COLO829 (cell line): Measurements from ENCODE around the gene PFDN4.

Source experiments
- DNase-seq: peaks from one replicate; pipeline ENCODE4 v3.0.0; 2012; ENCODE audit warnings: low spot score

The PFDN4 gene

DNA sequence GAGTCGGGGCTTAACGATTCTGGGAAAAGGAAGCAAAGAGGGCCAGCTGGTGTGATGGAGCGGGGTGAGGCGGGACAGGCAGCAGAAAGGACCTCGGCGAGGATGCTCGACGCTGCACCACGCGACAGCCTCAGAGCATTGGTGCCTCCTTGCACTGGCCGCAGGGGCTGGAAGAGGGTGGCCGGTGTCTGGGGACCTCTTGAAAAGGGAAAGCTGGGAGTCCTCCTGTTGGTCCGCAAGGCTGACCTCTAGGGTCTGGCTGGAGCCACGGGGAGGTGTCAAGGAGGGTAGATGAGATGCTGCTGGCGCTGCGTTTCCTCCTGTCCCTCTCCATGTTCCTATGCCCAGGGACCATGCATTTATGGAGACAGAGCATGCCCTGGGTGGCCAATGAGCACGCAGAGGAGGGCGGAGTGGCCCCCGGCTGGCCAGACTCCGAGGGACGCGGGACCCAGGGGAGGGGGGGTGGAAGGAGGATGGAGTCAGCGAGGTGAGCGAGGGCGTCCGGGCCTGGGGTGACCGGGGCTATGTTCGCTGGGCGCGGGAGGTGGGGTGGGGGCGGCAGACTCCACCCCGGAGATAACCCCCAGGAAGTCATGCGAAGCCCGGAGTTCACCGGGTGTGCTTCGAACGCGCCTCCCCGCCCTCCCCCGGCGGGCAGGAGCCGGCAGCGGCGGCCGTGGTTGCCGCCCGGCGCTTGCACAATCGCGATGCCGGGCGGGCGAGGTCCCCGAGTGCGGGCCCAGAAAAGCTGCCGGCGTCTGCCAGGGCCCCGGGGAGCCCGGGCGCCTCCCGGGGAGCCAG lies 34.0 kb upstream of the PFDN4 start, which contains the start of gene CYP24A1:
CYP24A1 (minus strand) TSS at position 334 of the 804 bp plus-strand sequence. CDS start 407 bp downstream, outside the sequence.
- no peak for DNase-seq

DNA sequence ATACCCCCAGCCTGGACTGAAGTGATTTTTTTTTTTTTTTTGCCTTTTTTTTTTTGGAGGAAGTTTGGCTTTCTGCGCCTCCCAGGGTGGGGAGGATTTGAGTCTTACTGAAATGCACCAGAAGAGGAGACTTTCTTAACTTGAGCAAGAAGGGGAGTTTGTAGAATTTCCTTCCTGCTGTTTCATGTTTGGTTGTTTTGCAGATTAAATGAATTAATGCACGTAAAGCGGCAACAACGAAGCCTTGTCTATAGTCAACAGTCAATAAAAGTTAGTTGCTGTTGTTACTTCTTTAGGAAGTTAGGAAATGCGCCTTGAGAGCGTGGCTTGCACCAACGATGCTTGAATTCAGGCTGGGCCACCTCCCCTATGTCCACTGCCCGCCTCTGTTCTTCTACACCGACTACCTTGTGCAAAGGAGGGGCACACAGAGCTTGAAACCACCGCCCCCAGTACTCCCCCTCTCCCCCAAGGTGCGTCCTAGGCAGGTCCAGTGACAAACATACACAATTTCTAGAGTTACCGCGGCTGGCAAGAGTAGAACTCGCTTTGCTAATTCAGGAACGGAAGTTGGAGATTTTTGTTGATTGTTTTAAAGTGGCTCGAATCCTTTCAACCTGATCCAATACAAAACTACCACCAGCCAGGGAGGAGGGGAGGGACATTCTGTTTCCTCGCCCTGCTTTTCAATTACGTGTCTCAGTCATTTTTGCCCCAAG lies 33.3 kb upstream of the PFDN4 start:
- DNase-seq: no peak

DNA sequence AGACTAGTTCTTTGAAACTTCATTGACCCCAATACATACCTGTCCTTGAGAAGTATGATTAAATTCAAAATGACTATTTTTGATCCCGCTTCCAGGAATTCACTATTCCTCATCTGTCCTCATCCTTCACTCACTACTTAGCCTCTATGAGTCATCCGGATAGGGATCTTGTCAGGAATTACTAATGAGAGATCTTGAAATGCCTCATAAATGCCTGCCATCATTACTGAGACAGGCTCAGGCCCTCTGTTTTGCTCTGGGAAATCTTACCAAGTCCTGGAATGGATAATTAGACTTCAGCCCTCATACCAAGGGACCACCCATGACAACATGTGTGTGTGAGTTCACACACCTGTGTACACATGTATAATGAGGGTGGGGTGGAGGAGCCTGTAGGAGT lies 31.3 kb upstream of the PFDN4 start:
- peak; percentile 83 for DNase-seq

DNA sequence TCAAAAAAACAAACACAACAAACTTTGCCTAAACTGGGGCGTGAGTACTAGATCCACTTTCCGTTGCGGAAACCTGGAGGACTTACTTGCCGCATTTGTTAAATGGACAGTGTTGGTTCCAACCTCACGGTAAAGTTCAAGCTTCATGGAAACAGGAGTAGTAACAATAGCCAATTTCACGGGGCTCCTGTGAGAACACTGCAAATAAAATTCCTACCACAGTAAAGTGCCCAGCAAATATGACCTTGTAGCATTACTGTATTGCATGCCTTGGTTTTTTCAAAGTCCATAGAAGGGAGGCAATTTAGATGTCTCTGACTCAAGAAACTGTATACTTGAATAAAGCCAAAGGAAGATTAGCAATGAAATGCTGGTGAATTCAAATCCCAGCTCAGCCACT lies 30.5 kb upstream of the PFDN4 start:
- no peak for DNase-seq

DNA sequence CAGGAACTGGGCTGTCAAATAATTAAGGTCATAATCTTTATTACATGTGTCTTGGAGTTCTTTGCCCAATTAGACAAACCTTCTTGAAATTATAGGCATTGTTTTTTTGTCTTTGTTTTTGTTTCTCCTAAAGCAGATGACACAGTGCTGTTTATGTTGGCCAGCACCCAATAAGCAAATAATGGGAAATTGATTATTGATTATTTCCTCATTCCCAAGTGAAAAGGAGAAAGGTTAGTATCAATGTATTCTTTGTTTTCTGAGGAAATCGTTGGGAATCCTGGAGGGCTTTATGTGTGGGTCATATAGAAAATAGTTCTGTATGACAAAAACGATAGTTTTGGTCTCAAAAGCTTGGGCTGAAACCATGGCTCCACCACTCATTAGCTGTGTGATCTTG lies 29.6 kb upstream of the PFDN4 start:
- no peak for DNase-seq

DNA sequence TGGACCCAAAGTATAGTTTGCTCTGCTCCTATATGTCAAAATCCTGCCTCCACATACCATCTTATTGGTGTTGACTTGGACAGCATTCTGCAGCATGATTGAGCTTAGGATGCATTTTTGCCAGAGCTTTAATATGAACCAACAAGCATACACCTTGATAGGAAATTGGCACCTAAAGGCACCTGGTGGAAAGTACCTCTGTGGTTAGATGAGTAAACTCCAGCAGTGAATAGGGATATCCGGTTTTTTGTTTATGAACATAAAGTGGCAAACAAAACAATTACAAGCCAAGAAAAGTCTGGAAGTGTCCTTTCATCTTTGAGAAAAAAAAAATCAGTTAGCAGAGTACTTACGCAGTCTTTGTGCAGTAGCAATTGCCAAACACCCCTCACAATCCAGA lies 27.9 kb upstream of the PFDN4 start:
- no peak for DNase-seq

DNA sequence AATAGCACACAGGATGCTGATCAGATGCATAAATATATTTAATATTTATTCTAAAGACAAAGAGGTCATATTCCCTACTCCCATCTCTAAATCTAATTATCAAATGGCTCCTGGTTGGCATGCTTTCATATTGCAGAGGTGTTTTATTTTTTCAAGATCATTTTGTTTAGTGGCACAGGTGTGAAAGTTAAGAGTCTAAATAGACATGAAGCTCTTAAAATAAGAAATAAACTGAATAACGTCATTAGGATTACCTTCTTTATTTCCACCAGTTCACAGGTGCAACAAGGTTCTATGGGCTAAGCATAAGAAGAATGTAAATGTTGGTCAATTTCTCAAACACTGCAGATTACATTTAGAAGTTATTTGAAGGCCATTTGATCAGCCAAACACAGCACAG lies 27.0 kb upstream of the PFDN4 start:
- DNase-seq: no peak

DNA sequence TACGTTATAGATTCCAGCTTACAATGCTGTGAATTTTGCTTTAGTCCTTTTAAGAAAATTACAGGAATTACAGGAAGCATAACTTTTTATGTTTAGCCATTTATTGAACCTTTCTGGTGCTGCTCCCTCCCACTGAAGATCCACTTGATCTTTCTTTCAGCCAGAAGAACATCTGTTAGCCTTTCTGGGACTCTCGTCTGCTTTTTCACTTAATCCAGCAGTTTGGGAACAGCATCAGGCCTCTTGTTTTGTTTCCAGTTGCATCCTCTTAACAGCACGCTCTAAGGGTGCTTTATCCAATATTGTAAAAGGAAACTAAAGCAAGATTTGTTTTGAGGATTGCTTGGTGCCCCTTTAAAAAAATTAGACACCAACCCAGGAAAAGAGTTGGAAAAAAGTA lies 23.8 kb upstream of the PFDN4 start:
- DNase-seq: no peak

DNA sequence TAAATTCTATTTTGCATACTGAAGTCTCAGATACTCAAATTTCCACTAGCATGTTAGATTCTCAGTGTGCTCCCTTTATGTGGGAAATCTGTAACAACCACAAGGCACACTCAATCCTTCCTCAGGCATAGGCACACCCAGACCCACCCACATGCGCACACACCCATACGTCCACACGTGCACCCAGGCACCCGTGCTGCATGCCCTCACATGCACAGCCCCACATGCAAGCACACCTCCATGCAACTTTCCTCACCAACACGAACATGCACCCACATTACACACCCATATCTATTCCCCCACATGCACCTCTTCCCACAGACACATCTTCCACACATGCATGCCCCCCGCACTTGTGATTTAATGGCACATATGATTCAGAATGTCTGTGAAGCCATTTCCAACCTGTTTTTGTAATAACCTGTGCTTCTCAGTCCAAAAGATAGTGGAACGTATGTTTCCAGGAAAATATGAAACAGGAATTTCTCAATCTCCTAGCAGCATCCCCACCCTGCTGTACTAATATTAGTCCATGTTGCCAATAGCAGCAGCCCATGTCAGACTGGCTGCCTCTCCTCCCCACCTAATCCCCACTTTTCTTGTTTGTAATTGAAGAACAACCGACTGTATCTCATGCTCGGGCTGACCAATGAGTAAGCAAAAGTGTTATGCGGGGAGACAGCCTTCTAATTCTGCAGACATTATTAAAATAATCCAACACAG lies 22.8 kb upstream of the PFDN4 start:
- DNase-seq: no peak

DNA sequence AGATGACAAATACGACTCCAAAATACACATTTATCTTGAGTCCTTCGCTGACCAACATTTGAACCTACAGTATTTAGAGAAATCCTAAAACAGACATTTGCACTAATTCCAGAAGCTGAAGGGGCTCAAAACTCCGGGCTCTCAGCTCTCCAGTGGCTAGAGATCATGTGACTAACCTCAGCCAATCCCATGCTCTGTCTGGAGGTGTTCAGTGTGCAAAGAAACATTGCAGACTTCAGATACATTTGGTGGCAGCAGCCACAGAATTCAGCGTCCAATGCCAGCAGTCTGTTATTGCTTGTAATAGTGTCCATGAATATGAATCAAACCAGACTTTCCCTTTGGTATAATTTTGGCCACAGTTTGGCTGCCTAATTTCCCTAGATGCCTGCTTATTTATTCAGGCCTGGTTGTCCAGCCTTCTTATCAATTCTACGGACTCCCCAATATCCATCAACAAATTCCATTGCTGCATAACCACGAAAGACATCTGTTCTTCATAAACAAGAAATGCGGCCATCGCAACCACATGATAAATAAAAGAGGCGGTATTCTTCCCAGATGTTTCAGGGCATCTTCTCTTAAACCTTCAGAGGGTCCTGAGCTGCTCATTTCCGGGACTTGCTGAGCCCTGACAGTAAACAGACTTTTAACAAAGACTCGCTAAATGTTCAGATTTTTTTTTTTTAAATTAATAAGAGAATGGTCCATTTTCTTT lies 19.6 kb upstream of the PFDN4 start:
- no peak for DNase-seq

DNA sequence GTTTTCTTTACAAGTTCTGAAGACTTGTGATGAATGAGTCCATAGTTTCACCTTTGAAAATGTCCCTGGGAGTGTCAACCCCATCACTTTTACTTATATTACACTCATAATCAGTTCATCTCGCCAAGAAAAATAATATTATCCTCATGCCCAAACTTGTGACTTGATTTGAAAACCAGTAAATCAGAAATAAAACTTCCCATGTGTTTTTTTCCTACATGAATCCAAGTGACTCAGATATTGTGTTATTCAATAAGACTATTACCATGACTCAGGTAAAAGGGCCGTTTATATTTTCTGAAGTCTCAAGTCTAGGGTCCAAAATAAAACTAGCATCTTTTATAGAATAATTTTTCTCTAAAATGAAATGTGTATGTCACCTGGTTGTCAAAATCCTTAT lies 18.3 kb upstream of the PFDN4 start:
- DNase-seq: no peak

DNA sequence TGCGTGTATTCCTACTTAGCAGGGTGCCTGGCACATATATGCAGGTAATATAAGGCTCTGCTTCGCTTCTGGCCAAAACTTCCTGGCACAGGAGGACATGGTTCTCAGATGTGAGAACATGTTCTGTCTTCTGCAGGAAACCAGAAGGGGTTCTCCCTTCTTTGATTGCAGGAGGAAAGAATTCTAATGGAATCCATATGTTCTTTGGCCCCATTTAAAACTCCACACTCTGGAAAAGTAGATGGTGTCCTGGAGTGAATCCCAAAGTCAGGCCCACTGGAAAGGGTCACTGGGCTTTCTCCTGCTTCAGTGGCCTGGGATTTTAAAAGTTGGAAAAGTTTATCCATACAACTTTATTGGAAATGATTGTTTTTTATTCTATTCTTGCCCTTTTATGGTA lies 17.7 kb upstream of the PFDN4 start:
- DNase-seq: no peak

DNA sequence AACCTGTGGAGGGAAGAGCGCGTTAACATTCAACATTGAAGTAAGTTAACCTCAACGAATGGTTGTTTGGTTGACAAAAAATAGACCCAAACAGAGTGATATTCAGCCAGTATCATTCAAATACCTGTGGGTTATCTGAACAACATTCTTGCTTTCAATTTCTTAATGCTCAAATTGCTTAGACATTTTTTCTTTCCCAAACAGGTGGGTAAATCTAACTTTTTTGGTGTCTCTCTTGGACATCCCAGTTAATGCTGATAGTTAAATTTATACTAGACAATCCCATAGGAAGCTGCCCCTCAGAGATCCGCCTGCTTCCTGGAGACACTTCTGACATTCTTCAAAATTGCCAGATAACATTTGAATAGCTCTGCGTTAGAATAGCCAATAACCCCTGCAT lies 14.1 kb upstream of the PFDN4 start:
- no peak for DNase-seq

DNA sequence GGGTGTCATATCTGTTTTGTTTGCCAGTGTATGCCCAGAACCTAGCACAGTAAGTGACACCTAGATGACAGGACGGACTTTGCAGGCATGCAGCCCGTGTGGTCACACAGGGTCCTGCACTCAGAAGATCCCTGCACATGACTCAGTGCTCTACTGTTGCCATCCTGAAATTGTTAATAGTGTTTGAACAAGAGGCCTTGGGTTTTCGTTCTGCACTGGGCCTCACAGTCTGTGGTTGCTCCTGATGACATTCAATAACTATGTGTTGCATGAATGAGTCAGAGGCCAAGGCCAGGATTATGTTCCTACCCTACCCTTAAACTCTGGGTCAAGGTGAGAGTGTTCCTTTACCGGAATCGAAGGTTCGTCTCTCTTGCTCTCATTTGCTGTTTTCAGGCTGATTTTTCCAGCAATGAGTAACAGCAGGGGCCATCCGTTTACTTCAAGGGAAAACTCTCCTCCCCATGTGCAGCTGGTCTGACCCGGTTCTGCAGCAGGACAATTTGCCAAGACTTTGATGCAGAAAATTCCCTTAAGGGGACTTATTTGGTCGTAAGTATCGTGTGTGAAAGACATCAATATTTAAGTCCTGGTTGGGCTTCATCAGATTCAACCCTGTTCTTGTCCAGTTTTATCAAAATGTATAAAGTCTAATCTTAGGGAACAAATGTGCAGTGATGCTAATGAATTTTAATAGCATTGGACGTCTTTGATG lies 13.0 kb upstream of the PFDN4 start:
- no peak for DNase-seq

DNA sequence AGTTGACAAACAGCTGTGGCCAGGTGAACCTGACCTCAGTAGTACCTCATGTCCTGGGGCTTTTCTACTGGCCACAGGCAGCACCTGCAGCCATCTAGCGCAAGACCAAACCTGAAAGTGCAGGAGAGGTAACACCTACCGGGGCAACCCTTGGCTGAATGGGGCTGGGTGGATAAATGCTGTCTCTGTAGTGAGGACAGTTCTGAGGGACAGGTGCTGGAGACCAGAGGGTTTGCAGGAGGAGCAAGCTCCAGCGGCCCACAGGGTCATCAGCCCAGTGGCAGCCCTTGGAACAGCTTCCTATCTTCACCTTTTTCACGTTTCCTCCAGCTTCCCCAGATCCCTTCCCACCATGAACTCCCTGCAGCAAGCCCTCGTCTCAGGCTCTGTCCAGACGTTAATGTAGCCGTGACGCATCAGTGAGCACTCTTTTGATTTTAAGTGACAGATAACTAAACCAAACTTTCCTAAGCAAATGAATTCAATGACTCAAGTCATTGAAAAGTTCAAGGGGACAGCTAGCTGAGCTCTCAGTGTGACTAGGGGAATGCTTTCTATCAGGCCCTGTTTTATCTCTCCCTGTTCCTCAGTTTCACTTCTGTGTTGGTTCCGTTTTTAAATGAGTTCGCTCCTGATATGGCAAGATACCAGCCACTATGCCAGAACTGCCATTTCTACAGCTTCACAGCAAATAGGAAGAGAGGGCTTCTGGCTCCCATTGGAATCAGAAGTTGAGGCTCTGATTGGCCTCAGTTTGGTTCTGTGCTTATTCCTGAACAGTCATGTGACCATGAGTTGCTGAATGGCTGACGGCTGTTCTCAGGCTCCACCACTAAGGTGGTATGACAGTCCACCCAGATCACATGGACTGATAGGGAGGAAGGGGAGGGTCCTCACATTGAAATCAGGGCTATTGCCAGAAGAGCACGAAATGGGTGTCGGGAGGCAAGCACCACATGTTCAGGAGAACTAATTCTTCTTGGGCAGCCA lies 12.1 kb upstream of the PFDN4 start:
- no peak for DNase-seq

DNA sequence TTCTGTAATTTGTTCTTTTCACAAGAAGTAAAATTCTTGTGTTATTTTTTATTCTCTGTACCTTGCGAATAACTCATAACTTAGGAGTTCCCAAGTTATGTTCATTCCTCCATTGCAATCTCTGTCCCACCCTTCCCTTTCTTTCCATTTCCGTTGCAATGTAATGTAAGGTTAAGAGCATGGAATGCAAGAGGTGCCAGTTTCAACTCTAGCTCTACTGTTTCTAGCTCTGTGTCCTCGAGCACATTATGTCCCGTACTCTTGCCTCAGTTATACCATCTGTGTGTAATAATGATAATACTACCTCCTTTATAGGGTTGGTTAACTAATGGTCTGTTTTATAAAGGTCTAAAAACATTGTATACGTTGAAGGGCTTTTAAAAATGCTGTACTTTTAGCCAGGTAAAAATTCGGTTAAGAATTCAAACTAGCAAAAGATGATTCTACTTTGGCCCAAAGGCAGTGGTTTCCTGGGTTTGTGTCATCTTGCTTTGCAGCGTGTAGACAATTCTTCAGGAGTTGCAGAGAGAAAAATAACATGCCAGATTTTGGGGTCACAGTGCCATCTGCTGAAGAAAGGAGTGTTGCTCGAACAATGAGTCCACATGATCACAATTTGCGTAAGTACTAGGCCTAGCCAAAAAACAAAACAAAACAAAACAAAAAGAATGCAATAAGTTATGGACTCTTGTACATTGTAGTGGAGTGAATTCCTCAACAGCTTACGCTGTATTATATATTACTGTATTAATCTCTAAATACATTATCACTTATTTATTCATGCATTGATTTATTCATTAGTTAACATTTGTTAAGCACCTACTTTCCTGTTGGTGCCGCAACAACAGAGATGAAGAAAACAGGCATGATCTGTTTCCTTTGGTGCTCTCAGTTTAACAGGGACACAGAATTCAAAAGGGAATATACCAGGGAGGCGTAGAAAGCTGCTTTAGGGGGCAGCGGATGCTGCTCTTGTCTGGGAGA lies 10.0 kb upstream of the PFDN4 start:
- no peak for DNase-seq

DNA sequence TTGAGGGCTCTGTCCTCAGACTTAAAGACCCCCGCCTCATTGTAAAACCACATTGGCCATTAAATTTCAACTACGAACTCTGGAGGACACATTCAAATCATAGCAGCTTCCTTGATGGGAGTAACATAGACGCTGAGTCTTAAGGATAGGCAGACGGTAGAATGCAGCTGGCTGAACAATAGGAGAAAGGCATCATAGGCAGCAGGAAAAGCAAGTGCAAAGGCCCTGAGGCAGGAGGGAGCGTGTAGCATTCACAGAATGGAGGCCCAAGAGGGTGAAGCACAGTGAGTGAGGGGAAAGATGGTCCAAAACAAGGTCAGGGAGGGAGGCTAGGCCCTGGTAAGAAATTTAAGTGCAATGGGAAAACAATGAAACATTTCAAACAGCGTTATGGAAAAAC lies 8.6 kb upstream of the PFDN4 start:
- DNase-seq: no peak

DNA sequence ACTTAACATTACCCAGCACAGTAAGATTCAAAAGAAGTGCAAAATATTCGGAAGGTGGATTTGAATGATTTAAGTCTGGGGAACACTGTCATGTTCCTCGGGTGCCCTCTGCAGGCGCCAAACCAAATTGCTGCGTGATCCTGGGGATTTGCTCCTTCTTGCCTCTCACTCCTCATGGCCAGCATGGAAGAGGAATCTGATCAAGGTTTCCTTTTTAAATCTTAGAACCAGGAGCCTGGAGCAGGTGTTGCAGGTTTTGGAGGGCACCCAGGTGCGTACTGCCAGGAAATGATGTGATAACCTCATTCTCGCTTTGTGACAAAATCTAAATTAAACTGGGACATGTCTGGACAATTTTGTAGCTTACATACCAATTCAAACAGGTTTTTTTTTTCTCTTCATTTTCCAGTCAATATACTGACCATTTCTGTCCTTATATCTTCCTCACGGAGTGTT lies 8.1 kb upstream of the PFDN4 start:
- peak; percentile 82 for DNase-seq
